ENCODE measurements around the gene CLDN1. TPM values are rescaled to one million over a fixed set of nuclear protein-coding genes. Genes with fewer than 3 reads are reported as not detected.

Gene CLDN1
- total RNA-seq, 4 donors from 2014 or later = 0.37 to 0.95 (median 0.82) TPM; not detected in 1

DNA sequence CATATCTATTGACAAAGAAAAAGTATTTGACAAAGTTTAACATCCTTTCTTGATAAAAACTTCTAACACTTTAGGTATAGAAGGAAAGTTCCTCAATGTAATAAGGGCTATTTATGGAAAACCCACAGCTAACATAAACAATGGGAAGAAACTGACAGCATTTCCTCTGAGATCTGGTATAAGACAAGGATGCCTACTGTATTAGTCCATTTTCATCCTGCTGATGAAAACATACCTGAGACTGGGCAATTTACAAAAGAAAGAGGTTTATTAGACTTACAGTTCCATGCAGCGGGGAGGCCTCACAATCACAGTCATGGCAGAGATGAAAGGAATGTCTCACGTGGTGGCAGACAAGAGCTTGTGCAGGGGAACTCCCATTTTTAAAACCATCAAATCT, 17.8 kb upstream of the CLDN1 start:
- in situ Hi-C loops (cut with MboI; ENCODE audit: low pct_ligation_motif_present in 1 of 4, low pct_unique_long_range_greater_than_20kb in 1 of 4, low sequenced_read_pairs in 3 of 4) = no loop called here
- Histone ChIP-seq H3K36me3 (no peaks in the 10 kb centered on the region), H3K4me3 (no peak overlapping the region), H3K4me1 (peaks cover under 1 to 6% (median 4%) of the 10 kb centered on the region in 4 donors), H3K27me3 (no peaks in the 10 kb centered on the region), H3K27ac (no peak overlapping the region), H3K9me3 (no peaks in the 10 kb centered on the region)
- TF ChIP-seq POLR2A (IDR thresholded peaks at IDR 0.05) (no peak), EP300 (IDR thresholded peaks at IDR 0.05; ENCODE audit: low read depth) (no peak)
- TF ChIP-seq, protein P1, sequence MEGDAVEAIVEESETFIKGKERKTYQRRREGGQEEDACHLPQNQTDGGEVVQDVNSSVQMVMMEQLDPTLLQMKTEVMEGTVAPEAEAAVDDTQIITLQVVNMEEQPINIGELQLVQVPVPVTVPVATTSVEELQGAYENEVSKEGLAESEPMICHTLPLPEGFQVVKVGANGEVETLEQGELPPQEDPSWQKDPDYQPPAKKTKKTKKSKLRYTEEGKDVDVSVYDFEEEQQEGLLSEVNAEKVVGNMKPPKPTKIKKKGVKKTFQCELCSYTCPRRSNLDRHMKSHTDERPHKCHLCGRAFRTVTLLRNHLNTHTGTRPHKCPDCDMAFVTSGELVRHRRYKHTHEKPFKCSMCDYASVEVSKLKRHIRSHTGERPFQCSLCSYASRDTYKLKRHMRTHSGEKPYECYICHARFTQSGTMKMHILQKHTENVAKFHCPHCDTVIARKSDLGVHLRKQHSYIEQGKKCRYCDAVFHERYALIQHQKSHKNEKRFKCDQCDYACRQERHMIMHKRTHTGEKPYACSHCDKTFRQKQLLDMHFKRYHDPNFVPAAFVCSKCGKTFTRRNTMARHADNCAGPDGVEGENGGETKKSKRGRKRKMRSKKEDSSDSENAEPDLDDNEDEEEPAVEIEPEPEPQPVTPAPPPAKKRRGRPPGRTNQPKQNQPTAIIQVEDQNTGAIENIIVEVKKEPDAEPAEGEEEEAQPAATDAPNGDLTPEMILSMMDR (IDR thresholded peaks at IDR 0.05) = no peak
- intact Hi-C loops (cut with DNase I; ENCODE audit: low total_unique reads) = no loop called here
- WGBS, 2 donors (ENCODE audit: low coverage in 1 of 2) = 78 to 80% methylated on average over 2 of the region's 2 CpGs
- DNase-seq = no peak

DNA sequence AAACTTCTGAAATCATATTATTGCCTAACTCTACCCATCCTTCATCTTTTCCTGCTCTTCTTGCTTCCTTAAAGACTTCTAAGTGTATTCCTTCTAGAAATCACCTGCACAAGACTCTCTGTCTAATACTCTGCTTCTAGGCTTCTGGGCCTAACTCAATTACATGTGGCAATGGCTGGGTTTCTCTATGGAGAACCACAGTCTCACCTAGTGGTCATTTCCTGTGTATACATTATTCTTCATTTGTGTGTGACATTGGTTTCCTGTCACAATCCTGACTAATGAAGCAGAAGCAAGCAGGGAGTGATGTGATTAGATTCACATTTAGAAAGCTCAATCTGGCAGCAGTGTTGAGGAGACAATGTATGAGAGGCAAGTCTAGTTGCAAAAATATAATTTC, 16.9 kb upstream of the CLDN1 start:
- no peak for DNase-seq

DNA sequence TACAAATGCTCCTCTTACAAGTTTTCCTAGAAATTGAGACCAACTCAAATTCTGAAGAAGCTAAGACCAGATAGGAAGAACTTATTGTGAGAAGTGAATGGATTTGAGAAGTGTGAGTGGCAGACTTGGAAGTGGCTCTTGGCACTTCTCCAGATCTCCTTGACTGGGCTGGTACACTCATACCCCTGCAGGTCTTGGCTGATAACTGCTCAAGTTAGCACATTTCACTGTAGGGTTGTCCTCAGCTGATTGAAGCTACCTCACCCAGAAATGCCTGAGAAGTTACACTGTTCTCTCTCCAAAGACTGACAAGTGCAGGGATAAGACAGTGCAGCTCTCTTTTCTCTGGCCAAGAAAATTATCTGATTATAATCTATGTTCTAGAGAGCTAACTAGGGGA, 16.5 kb upstream of the CLDN1 start:
- H3K27me3 ChIP-seq = no peaks in the 10 kb centered on the region
- intact Hi-C loops (cut with DNase I; ENCODE audit: low total_unique reads) (no loop called here), in situ Hi-C loops (cut with MboI; ENCODE audit: low pct_ligation_motif_present in 1 of 4, low pct_unique_long_range_greater_than_20kb in 1 of 4, low sequenced_read_pairs in 3 of 4) (no loop called here)
- H3K4me3 ChIP-seq = no peak overlapping the region
- no peaks in the 10 kb centered on the region for H3K36me3 ChIP-seq
- no peak for DNase-seq
- H3K9me3 ChIP-seq = no peaks in the 10 kb centered on the region
- no peak overlapping the region for H3K27ac ChIP-seq
- H3K4me1 ChIP-seq = no peaks in the 10 kb centered on the region
- TF ChIP-seq POLR2AphosphoS5 (IDR thresholded peaks at IDR 0.05) = no peak
- no peak for TF ChIP-seq POLR2A (IDR thresholded peaks at IDR 0.05)
- TF ChIP-seq EP300 (IDR thresholded peaks at IDR 0.05; ENCODE audit: low read depth) = no peak
- TF ChIP-seq, protein P1 (IDR thresholded peaks at IDR 0.05) = no peak

More for the DNA sequence above, 16.9 kb upstream of the CLDN1 start:
- in situ Hi-C loops (cut with MboI; ENCODE audit: low pct_ligation_motif_present in 1 of 4, low pct_unique_long_range_greater_than_20kb in 1 of 4, low sequenced_read_pairs in 3 of 4) = no loop called here
- Histone ChIP-seq H3K4me1 (no peaks in the 10 kb centered on the region), H3K36me3 (no peaks in the 10 kb centered on the region), H3K4me3 (no peak overlapping the region), H3K9me3 (no peaks in the 10 kb centered on the region), H3K27ac (no peak overlapping the region), H3K27me3 (no peaks in the 10 kb centered on the region)
- intact Hi-C loops (cut with DNase I; ENCODE audit: low total_unique reads) = no loop called here
- TF ChIP-seq, protein P1 (IDR thresholded peaks at IDR 0.05) = no peak
- TF ChIP-seq POLR2A (IDR thresholded peaks at IDR 0.05) (no peak), EP300 (IDR thresholded peaks at IDR 0.05; ENCODE audit: low read depth) (no peak), POLR2AphosphoS5 (IDR thresholded peaks at IDR 0.05) (no peak)

DNA sequence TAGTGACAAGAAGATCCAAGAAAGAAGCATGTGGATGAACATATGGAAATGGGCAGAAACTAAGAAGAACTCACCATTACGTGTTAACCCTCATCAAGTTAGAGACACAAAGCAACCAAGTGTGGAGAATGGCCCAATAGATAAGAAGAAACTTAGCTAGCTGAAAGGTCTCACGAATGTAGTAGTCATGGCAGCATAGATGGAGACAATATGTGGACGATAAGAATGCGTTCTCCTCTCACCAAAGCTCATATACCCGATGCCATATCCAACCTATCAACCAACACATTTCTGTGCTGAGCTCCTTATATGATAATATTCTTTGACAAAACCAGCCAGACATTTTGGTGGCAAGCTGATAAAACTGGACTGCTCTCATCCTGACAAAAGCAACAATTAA, 15.1 kb upstream of the CLDN1 start:
- in situ Hi-C loops (cut with MboI; ENCODE audit: low pct_ligation_motif_present in 1 of 4, low pct_unique_long_range_greater_than_20kb in 1 of 4, low sequenced_read_pairs in 3 of 4) = no loop called here
- no peaks in the 10 kb centered on the region for H3K4me1 ChIP-seq
- no peak for DNase-seq
- intact Hi-C loops (cut with DNase I; ENCODE audit: low total_unique reads) = no loop called here
- H3K27me3 ChIP-seq = no peaks in the 10 kb centered on the region
- no peak overlapping the region for H3K27ac ChIP-seq
- H3K36me3 ChIP-seq = no peaks in the 10 kb centered on the region
- H3K4me3 ChIP-seq = no peak overlapping the region
- WGBS, 2 donors (ENCODE audit: low coverage in 1 of 2) = 69 to 77% methylated on average over 5 of the region's 5 CpGs
- H3K9me3 ChIP-seq = no peaks in the 10 kb centered on the region
- TF ChIP-seq EP300 (IDR thresholded peaks at IDR 0.05; ENCODE audit: low read depth) (no peak), POLR2AphosphoS5 (IDR thresholded peaks at IDR 0.05) (no peak), POLR2A (IDR thresholded peaks at IDR 0.05) (no peak)
- TF ChIP-seq, protein P1 (IDR thresholded peaks at IDR 0.05) = no peak

Data from transverse colon (tissue), 4 donors.